ENCODE measurements around the gene MATK. TPM values are rescaled to one million over a fixed set of nuclear protein-coding genes. Genes with fewer than 3 reads are reported as not detected.

Gene MATK, protein sequence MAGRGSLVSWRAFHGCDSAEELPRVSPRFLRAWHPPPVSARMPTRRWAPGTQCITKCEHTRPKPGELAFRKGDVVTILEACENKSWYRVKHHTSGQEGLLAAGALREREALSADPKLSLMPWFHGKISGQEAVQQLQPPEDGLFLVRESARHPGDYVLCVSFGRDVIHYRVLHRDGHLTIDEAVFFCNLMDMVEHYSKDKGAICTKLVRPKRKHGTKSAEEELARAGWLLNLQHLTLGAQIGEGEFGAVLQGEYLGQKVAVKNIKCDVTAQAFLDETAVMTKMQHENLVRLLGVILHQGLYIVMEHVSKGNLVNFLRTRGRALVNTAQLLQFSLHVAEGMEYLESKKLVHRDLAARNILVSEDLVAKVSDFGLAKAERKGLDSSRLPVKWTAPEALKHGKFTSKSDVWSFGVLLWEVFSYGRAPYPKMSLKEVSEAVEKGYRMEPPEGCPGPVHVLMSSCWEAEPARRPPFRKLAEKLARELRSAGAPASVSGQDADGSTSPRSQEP
- polyA plus RNA-seq (2014; cell fraction: cytosol; rRNA removed): not detected in 2 replicates
- not detected in 2 replicates for polyA plus RNA-seq (2014; cell fraction: nucleus; rRNA removed)

DNA sequence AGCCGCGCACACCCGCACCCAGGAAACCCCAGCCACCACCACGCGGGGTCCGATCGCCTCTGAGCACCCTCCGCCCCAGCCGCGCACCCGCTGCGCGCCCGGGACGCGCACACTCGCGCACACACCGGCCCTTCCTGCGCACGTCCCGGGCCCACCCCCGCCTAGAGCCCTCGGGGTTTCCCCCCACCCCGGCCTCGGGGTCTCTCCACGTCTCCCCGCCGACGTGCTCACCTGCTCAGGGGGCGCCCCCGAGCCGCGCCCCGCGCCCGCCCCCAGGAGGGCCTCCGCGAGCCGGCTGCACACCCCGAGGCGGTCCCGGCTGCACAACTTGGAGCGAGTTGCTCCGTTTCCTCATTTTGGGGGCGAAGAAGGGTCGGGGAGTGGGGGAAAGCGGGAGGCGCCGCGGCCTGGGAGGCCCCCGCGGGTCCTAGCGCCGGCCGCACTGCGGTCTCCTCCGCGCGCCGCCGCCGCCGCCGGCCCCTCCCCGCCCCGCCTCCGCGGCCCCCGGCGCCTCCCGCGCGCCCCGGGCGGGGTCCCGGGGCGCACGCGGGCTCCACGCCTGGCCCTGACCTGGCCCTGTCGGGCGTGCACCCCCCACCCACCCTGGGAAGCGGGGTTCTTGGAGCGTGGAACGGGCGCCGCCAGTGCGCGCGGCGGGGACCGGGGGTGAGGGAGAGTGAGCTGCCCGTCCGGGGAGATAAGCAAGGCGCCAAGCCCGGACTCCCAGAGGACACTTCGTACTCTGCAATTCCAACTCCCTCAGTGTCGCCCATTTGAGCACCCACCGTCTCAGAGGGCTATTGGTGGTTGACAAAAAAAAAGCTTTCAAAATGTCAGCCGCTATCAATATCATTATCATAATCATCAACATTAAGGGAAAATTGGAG lies at the start of gene MATK:
Gene MATK (minus strand): TSS at position 444 of the 887 bp plus-strand sequence. CDS start 1,246 bp downstream, outside the sequence.
- DNase-seq (ENCODE audit: low spot score): no peak

DNA sequence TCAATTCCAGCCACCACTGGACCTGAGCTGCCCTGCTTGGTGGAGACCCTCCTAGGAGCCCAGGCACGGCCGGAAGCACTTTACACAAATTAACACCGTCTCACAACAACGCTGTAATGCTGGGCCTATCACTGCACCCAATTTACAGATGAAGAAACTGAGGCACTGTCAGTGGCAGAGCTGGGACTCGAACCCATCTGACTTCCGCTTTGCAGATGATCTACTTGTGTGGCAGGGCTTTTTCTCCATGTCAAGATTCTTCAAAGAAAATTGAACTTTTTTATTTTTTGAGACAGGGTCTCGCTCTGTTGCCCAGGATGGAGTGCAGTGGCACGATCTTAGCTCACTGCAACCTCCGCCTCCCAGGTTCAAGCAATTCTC lies 48.9 kb upstream of the MATK start:
- DNase-seq (ENCODE audit: low spot score): no peak

DNA sequence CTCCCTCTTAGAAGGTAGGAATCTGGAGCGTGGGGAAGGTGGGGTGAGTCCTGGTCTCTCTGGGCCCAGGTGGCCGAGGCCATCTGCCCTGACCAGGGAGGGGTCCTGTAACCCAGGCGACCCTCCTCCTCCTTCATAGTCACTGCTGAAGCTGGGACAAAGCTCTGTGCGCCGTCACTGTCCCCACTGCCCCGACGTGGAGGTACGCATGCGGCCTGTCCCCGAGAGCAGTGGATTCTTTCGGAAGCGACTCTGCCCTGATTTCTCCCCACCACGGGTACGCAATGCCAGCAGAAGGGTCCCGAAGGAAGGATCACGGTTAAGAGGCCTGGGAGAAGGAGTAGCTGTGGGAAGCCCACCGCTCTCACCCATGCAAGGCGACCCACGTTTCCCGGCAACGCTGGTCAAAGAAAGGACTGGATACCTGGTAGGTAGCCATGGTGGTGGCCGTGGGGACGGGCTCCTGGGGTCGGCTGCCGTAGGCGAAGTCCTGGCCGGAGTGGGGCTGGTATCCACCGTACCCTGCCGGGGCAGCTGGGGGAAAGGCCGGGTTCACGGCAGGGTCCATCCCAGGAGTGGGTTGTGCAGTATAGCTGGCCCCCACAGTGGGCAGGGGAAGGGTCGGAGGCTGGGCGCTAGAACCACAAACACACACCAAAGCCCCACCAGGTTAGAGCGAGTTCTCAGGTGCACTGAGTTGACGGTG lies 48.3 kb upstream of the MATK start:
- no peak for DNase-seq (ENCODE audit: low spot score)

DNA sequence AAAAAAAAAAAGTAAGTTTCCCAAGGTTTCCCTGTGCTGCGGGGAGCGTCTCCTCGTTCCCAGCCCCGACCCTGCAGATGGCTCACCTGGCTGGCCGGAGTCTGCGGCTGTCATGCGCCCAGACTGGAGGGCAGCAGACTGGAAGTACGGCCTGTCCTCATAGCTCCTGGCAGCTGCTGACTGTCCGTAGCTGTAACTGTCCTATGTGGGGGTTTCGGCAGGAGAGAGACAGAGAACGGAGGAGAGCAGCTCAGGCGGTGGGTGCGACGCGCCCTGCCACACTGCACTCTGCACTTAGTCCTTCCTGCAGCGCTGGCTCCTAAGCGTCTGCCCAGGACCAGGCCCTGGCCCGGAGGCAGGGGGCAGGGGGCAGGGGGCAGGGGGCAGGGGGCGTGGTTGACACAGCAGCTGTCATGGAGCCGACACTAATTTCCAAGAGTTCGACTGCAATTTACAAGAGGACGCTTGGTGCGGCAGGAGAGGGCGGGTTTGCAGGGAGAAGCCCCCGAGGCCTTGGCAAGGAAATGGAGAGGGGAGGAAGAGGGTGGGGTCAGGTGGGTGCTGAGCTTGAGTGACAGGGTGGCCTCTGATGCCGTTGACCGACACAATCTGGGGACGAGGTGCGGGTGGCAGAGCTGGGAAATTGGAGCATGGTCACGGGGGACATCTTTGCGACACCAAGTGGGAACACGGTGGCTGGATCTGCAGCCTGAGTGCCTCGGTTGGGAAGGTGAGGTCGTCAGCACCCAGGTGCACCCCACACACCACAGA lies 47.6 kb upstream of the MATK start:
- DNase-seq (ENCODE audit: low spot score): no peak

DNA sequence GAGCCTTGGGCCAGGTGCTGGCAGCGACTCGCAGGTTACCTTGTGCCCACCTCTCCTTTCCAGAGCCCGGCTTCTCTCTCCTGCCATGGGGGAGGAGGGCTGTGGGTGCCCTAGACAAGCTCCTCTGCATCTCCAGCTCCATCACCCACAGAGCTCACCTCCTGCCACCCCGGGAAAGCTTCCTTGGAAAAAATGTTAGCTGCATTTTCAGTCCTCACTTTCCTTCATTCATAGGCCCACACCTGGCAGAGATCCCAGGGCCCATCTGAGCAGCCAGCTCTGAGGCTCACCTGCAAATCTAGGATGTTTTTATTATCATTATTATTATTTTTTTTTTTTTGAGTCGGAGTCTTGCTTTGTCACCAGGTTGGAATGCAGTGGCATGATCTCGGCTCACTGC lies 45.8 kb upstream of the MATK start:
- no peak for DNase-seq (ENCODE audit: low spot score)

DNA sequence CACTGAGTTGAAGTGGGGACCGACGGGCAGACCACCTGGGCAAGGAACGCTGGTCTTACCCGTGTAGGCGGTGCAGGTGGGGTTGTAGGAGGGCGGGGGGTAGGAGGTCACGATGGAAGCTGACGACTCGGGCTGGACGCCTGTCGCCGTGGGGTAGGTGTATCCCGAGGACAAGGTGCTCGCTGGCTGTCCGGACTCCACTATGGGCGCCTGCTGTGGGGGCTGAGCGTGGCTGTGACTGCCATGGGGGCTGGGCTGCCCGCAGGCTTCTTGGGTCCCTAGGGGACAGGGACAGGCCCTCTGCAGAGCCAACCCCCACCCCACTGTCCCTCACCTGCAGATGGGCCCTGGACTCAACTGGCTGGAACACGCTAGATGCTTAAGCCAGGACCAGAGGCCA lies 45.4 kb upstream of the MATK start:
- no peak for DNase-seq (ENCODE audit: low spot score)

DNA sequence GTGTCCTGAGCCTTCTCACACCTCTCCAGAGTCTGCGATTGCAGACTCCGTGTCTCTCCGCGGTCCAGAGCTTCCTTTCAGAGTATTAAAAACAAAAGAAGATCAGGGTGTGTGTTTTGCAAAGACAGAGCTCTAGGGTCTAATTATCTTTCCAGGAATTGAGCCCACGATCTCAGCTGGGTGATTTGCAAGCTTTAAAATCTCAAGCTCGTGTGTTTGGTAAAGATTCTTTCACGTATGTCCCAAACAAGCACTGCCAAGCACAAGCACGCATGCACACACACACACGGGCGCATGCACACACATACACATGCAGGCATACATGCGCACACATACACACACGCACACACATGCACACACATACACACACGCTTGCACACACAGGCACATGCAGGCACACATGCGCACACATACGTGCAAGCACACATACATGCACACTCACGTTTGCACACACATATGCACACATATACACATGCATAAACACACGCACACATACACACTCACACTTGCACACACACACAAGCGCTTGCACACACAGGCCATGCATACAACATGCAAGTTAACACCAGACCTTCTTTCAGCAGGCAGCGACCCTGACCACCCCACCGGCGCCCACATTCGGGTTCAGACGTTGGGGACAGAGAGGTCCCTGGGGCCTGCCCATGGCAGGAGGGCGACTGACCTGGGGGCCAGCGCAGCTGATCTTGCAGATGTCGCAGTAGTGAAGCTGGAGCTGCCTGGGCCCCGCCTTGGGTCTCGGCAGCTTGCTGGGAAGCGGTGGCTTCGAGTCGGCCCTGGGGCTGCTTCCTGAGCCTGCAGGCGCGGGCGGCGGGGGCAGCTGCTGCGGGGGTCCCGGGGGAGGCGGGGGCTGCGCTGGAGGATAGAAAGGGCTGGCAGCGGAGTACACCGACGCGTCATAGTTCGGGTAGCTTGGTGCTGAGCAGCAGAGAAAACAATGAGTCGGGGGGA lies 44.7 kb upstream of the MATK start:
- DNase-seq (ENCODE audit: low spot score): no peak

DNA sequence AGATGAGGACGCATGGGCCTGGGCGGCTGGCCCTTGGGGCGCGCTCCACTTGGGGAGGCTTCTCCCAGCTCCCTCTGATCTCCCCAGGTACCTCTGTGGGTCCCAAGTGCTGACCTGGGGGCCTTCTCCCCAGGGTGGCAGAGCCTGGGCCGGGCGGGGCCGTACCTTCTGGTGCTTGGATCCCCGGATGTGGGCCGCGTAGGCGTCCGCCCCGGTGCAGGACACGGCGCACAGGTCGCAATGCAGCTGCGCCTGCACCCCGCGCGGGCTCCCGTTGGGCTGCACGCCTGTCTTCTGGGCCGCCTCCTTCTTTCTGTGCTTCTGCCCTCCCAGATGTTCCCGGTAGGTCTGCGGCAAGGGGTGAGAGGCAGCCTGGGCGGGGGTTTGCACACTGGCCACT lies 41.1 kb upstream of the MATK start:
- no peak for DNase-seq (ENCODE audit: low spot score)

DNA sequence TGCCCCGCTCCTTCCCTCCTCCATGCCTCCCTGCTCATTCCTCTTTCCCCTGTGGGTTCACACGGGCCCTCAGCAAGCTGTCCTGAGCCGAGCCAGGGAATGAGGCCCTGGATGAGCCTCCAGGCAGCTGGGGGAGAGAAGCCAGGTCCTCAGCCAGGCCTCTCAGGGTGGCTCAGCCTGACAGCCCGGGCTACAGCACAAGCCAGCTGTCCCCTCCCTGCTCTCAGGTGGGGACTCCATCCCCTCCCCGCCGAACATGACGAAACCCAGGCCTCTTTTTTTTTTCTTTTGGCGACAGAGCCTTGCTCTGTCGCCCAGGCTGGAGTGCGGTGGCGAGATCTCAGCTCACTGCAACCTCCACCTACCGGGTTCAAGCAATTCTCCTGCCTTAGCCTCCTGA lies 40.0 kb upstream of the MATK start:
- DNase-seq (ENCODE audit: low spot score): peak; percentile 82

DNA sequence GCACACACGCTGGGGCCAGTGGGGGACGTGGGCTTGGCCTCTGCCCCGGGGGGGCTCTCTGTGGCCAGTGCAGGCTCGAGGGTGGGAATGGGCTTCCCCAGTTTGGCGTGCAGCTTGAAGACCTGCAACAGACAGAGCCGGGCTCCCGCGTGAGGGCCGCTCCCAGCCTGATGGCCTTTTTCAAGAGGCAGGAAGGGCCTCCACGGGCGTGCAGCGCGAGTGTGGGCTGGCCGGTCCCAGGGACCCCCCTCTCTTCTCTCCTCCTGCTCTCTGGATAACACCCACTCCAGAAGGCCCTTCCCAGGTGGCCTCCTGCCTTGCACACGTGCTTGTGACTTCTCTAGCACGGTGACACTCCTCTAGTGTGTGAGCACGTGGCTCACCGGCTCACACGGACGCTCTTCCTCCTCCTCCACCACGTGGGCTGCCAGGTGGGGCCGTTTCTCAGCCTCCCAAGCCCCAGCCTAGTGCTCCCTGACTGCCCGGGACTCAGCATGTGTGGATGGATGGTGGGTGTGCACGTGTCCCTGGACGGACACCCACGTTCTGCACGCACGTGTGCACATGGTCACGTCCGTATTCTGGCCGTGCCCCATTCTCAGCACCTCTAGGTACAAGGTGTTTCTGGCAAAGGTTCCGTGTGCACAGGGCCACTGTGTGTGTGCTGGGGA lies 39.2 kb upstream of the MATK start:
- no peak for DNase-seq (ENCODE audit: low spot score)

DNA sequence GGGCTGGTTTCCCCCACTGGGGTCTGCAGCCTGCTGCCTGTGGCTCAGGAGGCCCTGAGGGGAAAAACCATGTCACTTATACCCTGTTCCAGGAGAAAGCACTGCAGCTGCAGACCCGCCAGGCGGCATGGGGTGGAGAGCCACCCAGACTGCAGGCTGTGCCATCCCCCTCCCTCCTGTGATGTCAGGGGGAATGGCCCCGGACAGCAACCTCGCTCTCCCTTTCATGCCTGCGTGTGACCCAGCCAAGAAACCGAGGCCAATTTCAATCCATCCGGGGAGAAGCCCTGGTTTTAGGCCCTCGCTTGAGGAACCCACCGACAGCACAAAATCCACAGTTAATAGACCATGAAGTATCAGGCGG lies 37.2 kb upstream of the MATK start:
- peak; percentile 30 for DNase-seq (ENCODE audit: low spot score)

DNA sequence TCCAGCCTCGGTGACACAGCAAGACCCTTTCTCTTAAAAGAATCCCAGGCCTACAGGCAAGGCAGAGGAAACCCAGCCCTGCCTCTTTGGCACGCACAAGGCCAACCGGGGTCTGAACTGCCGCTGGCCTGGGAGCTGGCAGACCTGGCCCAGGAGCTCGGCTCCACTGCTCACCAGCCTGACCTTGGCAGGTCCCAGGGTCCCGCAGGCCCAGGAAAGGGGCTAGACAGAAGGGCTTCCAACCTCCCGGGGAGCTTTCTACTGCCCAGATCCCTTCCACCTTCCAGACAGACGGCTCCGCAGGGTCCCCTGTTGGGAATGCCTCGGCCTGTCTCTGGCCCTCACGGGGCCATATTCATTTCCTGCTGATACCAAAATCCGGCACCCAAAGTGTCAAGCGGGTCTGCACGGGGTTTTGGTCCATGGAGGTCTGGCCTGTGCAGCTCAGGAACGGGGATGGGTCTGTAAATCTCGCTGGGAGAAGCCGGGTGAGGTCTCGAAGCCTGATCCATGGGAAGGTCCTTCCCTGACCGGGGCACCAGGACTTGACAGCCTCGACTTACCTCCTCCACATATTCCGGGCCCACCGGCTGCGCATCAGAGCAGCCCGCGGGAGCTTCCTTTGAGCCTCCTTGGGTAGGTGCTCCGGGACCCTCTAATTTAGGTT lies 36.6 kb upstream of the MATK start:
- DNase-seq (ENCODE audit: low spot score): no peak

DNA sequence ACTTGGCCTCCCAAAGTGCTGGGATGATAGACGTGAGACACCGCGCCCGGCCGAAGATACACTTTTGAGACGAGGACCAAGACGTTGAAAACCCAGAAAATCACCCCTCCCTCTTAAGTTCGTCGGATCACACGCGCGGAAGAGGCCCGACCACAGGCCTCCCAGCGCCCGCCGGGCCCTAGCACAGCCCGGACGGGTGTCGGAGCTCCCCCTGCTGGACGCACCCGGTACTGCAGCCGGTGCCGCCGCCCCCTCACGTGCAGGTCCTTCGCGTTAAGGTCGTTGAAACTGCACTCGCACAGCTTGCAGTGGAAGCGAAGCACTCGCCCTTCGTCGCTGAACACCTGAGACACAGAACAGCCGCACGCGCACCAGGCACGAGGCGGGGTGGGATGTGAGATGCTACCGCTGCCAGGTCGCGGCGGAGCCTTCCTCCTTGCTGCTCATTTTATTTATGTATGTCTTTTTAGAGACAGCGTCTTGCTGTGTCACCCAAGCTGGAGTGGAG lies 35.7 kb upstream of the MATK start:
- DNase-seq (ENCODE audit: low spot score): peak; percentile 59

DNA sequence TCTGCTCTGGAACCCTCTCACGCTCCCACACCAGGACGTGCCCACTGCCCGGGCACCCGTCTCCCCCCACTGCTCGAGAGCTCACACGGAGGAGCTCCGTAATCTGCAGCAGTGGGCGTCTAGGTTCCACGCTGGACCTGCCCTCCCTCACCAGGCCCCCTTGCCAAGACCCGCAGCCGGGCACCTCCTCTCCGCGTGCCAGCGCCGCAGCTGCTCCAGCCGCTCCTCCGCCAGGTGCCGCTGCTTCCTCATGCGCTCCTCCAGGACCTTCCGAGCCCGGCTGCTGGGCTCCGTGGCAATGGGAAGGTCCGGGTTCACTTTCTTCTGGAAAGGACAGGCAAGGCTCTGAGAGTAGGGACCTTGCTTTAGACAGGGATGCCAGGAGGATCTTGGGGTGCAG lies 35.0 kb upstream of the MATK start:
- no peak for DNase-seq (ENCODE audit: low spot score)

DNA sequence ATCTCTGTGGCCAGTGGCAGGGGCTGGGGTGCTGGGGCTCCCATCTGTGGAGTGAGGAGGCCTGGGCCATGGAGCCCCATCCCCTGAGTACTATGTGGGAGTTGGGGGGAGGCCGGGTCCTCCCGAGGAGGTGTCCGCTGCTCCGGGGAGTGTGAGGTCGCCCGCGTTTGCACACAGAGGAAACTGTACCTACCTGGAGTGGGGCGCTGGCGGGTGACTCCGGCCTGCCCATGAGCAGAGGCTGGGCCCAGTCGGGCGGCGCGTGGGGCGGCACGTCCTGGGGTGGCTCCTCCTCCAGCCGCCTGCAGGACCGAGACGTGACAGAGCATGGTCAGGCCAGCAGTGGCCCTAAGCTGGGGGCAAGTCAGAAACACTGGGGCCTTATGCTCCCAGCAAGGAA lies 33.8 kb upstream of the MATK start:
- DNase-seq (ENCODE audit: low spot score): no peak

DNA sequence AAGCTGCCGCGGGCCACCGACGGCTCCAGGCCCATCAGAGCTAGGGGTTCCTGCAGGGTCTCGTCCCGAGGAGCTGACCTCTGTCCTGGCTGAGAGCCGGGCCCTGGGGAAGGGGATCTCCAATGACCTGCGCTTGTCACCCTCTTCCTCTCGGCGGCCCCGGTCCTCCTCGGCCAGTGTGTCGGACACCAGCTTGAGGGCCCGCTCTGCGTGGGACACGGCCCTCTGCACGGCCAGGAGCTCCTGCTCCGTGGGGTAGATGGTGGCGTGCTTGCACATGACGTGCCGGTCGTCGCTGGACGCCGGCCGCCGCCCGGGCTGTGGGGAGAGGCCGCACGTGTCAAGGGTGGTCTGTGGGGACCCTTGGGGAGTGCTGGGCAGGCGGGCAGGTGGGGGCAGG lies 32.7 kb upstream of the MATK start:
- no peak for DNase-seq (ENCODE audit: low spot score)

DNA sequence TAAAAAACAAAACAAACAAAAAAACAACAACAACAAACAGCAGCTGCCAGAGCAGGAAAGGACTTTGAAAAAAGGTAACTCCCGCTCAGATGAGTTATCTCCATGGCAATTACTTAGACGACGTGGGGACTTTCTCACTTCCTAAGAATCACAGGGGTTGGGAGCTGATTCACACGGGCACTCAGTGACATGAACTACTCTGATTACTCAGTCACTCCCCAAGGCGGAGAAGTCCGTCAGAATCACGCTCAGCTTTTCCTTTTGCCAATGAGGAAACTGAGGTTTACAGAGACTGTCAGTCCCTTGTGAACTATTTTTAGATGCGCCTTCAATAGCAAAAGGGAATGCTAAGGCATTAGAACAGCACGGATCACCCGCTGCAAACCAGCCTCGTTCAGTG lies 32.3 kb upstream of the MATK start:
- no peak for DNase-seq (ENCODE audit: low spot score)

DNA sequence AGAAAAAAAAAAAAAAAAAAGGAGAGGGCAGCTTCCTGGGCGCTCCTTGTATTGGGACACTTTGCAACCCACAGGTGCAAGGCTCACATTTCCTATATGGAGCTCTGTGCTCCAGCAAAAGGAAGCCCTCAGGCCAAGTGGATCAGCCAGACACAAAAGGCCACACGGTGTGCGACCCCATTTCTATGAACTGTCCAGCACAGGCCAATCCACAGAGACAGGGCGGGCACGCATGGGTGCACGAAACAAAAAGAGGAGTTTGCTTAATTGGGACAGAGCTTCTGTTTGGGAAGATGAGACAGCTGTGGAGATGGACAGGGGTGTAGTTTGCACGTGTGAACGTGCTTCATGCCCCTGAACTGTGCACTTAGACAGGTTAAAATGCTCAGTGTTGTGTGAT lies 31.6 kb upstream of the MATK start:
- no peak for DNase-seq (ENCODE audit: low spot score)
